Esophagus squamous epithelium (tissue), 5 donors: Measurements from ENCODE around the gene GCSAML. TPM values are rescaled to one million over a fixed set of nuclear protein-coding genes. Genes with fewer than 3 reads are reported as not detected.

Experiments used
- DNase-seq: peaks from one replicate; lab custom pipeline; 2025; lab: John Stamatoyannopoulos, UW
- H3K27ac ChIP-seq, 4 donors: fragments of 200-600 bp; sonication (generic); one replicate each; pipeline ENCODE4 v1.5.1; 2016 to 2019; ENCODE audit warnings: mild to moderate bottlenecking in 1 of 4
- H3K27me3 ChIP-seq, 4 donors: fragments of 200-600 bp; sonication (generic); 1 replicate in 3 of 4; 2 replicates in 1 of 4; pipeline versions ENCODE4 v1.5.1 to v1.6.0; 2017 to 2021; ENCODE audit warnings: antibody characterized with exemption in 1 of 4
- H3K36me3 ChIP-seq, 3 donors: fragments of 200-600 bp; sonication (generic); one replicate each; pipeline ENCODE4 v1.5.1; 2016 to 2019
- H3K4me1 ChIP-seq, 3 donors: fragments of 200-600 bp; sonication (generic); one replicate each; pipeline ENCODE4 v1.5.1; 2017 to 2019
- H3K4me3 ChIP-seq, 4 donors: fragments of 200-600 bp; sonication (generic); 1 replicate in 3 of 4; 2 replicates in 1 of 4; pipeline ENCODE4 v1.5.1; 2016 to 2019; ENCODE audit warnings: mild to moderate bottlenecking in 2 of 4, moderate library complexity in 1 of 4
- H3K9me3 ChIP-seq, 3 donors: fragments of 200-600 bp; sonication (generic); one replicate each; pipeline ENCODE4 v1.5.1; 2016 to 2019
- POLR2A ChIP-seq, 4 donors: fragments of 450-650 bp; IDR thresholded peaks; one replicate each; pipeline ENCODE4 v1.6.1; 2017; ENCODE audit warnings: antibody characterized with exemption in 4 of 4, mild to moderate bottlenecking in 4 of 4, moderate library complexity in 3 of 4
- WGBS, 2 donors: methylation state at CpG; one replicate each; pipeline ENCODE4 v1.1.5; 2018; 5-methylcytosine and 5-hydroxymethylcytosine counted together
- intact Hi-C: fragments of 100-400 bp; cut with DNase I; formaldehyde crosslinking; loops from one replicate; pipeline ENCODE4 v1.15.0; 2022
- total RNA-seq, 4 donors: library from RNA; depleted of rRNA; stranded (reverse); fragments of >200 nt; gene quantifications; one replicate each; pipeline ENCODE4 v1.1.0, GENCODE V29; 2016
- TF ChIP-seq, protein P1 (sequence below), 6 experiments: fragments of 450-650 bp in 4 of 6; fragments of 200-600 bp in 2 of 6; sonication (generic) in 2 of 6; IDR thresholded peaks; one replicate each; pipeline ENCODE4 v1.5.1; 2016 to 2019; ENCODE audit warnings: antibody characterized with exemption in 6 of 6, mild to moderate bottlenecking in 4 of 6, moderate library complexity in 4 of 6
- donor health status: DM: yes; HTN: yes; CAD: no.

The GCSAML gene
- total RNA-seq, 4 donors from 2014 or later: 0.88 to 1.7 TPM; not detected in 2

DNA sequence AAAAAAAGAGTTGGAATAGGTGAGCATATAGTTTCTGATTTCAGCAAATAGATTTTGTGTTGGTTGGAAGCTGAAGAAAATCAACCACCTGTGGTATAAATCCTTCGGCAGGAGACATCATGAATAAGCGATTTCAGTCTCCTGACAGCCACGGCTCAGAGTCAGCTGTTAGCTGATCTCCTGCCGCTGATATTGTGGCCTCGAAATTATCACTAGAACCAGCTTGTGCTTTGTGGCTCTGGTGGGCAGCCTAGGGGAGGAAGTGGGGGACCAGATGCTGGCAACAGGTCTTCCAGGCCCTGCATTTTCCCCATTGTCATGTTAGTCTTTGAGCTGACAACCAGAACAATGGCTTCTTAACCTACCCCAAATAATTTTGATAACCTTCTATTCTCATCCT is 842 bp upstream of the GCSAML start:
- no peak for TF ChIP-seq POLR2A (IDR thresholded peaks at IDR 0.05)
- TF ChIP-seq, protein P1, sequence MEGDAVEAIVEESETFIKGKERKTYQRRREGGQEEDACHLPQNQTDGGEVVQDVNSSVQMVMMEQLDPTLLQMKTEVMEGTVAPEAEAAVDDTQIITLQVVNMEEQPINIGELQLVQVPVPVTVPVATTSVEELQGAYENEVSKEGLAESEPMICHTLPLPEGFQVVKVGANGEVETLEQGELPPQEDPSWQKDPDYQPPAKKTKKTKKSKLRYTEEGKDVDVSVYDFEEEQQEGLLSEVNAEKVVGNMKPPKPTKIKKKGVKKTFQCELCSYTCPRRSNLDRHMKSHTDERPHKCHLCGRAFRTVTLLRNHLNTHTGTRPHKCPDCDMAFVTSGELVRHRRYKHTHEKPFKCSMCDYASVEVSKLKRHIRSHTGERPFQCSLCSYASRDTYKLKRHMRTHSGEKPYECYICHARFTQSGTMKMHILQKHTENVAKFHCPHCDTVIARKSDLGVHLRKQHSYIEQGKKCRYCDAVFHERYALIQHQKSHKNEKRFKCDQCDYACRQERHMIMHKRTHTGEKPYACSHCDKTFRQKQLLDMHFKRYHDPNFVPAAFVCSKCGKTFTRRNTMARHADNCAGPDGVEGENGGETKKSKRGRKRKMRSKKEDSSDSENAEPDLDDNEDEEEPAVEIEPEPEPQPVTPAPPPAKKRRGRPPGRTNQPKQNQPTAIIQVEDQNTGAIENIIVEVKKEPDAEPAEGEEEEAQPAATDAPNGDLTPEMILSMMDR (IDR thresholded peaks at IDR 0.05): no peak
- 63 to 66% methylated on average over 5 of the region's 5 CpGs for WGBS, 2 donors
- no peak for DNase-seq

DNA sequence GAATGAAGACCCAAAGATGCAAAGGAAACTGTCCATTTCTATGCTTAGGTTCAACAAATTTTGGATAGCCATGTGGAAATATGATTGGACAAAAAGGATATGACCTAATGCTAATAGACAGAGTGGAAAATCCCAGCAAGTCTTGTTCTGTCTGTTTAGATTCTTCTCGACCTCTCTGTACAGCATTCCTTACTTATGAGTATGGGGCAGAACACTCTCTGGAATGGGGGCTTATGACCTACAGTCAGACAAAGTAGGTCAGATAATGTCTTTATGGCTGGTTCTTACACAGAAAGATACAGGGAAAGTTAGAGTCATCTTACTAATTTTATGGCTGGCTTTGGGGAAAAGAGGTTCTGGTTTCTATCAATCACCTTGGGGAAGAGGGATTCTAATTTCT is 2.8 kb downstream of the GCSAML start:
- no peak for DNase-seq
- Histone ChIP-seq H3K27ac (no peak overlapping the region), H3K4me3 (no peak overlapping the region), H3K4me1 (no peaks in the 10 kb centered on the region), H3K27me3 (no peaks in the 10 kb centered on the region), H3K36me3 (no peaks in the 10 kb centered on the region), H3K9me3 (no peaks in the 10 kb centered on the region)
- 28 to 44% methylated on average over 1 of the region's 1 CpG for WGBS, 2 donors
- intact Hi-C loops: no loop called here
- no peak for TF ChIP-seq POLR2A (IDR thresholded peaks at IDR 0.05)
- TF ChIP-seq, protein P1 (IDR thresholded peaks at IDR 0.05): no peak

More for the DNA sequence above, 842 bp upstream of the GCSAML start:
- Histone ChIP-seq H3K27ac (no peak overlapping the region), H3K4me1 (no peaks in the 10 kb centered on the region), H3K9me3 (no peaks in the 10 kb centered on the region), H3K36me3 (no peaks in the 10 kb centered on the region), H3K4me3 (no peak overlapping the region), H3K27me3 (no peaks in the 10 kb centered on the region)
- intact Hi-C loops: no loop called here

DNA sequence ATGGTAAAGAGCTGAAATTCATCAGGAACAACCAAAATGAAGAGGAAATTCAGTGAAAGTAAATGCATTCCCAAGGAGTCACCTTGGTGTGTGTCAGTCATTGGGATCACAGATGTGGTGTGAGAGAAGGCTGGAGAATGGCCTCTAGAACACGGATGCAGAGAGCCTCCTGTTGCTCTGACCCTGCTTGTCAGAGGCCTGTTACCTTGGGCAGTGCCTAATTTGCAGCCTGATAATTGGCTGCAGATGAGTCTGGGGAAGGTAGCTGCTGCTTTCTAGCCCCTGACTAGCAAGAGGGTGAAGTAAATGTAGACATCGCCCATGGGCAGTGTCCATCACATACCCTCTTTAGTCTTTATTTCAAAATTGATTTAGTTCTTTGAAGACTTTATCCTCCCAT is 3.3 kb downstream of the GCSAML start:
- H3K36me3 ChIP-seq: no peaks in the 10 kb centered on the region
- H3K9me3 ChIP-seq: no peaks in the 10 kb centered on the region
- no peaks in the 10 kb centered on the region for H3K27me3 ChIP-seq
- TF ChIP-seq, protein P1 (IDR thresholded peaks at IDR 0.05): no peak
- TF ChIP-seq POLR2A (IDR thresholded peaks at IDR 0.05): no peak
- DNase-seq: no peak
- intact Hi-C loops: no loop called here
- H3K27ac ChIP-seq: no peak overlapping the region
- H3K4me1 ChIP-seq: no peaks in the 10 kb centered on the region
- H3K4me3 ChIP-seq: no peak overlapping the region
- 54 to 64% methylated on average over 2 of the region's 2 CpGs for WGBS, 2 donors

DNA sequence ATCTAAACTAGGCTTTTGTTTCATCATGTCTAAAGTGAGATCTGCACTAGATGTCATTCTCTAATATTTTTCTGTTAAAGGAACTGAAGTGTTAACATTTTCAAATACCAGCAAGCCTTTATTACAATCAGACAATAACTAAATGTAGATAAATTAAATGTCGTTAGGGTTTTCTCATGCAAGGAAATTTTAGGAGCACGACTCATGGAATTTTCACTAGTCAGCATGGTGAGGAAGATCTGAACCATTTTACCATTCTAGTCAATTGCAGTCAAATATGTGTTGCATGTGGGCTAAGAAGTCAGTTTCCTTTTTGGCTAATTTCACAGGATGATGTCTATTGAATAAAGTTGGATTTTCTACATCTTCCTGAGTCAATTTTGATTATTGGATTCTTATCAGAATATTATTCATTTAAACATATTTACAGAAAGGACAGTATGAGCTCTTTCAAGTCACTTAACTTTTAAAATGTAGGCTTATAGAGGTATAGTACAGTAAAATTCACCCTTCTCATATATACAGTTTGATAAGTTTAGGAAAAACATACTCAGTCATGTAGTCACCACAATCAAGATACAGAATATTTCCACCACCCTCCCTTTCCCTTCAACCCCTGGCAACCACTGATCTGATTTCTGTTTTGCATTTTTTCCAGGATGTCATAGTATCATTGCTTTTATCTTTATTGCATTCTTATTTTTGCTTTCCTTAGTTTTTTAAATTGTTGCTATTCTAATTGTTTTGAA is 9.2 kb downstream of the GCSAML start:
- no peak overlapping the region for H3K27ac ChIP-seq
- DNase-seq: no peak
- H3K27me3 ChIP-seq: no peaks in the 10 kb centered on the region
- TF ChIP-seq, protein P1 (IDR thresholded peaks at IDR 0.05): no peak
- TF ChIP-seq POLR2A (IDR thresholded peaks at IDR 0.05): no peak
- no peaks in the 10 kb centered on the region for H3K4me1 ChIP-seq
- H3K36me3 ChIP-seq: no peaks in the 10 kb centered on the region
- H3K4me3 ChIP-seq: no peak overlapping the region
- no peaks in the 10 kb centered on the region for H3K9me3 ChIP-seq
- intact Hi-C loops: no loop called here
- 69 to 82% methylated on average over 2 of the region's 2 CpGs for WGBS, 2 donors

DNA sequence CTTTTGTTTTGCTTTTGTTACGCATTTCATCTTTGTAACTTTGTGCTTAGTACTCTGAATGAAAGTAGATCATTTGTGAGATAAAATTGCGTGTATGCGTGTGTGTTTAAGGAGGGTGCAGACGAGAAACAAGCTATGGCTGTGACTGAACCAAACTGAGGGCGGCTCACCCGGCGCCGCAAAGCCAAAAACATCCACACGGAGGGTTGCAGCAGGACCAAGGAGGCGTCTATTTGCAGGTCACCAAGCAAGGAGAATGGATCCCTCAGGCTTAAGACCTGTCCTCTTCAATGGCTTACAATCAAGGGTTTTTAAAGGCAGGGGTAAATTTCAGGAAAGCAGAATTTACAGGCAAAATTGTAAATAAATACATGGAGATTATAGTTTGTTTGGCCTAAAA is 12.8 kb downstream of the GCSAML start:
- Histone ChIP-seq H3K27ac (no peak overlapping the region), H3K4me3 (no peak overlapping the region), H3K27me3 (no peaks in the 10 kb centered on the region), H3K9me3 (no peaks in the 10 kb centered on the region), H3K36me3 (no peaks in the 10 kb centered on the region), H3K4me1 (no peaks in the 10 kb centered on the region)
- WGBS, 2 donors: 63 to 70% methylated on average over 10 of the region's 10 CpGs
- DNase-seq: no peak
- TF ChIP-seq POLR2A (IDR thresholded peaks at IDR 0.05): no peak
- TF ChIP-seq, protein P1 (IDR thresholded peaks at IDR 0.05): no peak
- intact Hi-C loops: no loop called here
